Superior temporal gyrus (tissue), 1 donor: ENCODE data around the gene MYH11.
A peak's percentile ranks its signal among the peaks of the same experiment; 100 is the strongest.

ENCODE experiments used
- DNase-seq: peaks from one replicate; pipeline ENCODE4 v3.0.0-alpha.2; 2016; ENCODE audit errors: extremely low spot score

MYH11 gene

DNA sequence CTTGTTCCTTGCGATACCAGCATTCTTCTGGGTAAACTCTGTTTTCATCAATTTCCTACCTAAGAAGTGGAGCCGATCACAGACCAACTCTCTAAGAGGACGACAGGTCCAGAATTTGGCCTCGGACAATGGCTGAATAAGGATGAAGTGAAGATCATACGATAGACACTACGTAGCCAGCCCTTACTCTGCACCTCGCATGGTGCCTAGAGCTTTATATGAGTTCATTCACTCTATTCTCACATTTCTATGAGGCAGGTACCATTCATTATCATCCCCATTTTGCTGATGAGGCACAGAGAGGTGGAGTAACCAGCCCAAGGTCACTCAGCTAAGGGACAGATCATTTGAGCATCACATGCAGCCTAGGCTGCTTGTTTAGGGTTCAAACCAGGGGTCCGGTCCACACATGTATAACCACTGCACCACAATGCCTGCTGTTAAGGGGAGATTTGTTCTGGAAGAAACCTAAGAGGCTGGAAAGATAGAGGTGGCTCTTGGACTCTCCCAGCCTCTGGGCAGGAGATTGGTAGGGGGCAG, 78.6 kb downstream of the MYH11 start:
- DNase-seq = no peak

DNA sequence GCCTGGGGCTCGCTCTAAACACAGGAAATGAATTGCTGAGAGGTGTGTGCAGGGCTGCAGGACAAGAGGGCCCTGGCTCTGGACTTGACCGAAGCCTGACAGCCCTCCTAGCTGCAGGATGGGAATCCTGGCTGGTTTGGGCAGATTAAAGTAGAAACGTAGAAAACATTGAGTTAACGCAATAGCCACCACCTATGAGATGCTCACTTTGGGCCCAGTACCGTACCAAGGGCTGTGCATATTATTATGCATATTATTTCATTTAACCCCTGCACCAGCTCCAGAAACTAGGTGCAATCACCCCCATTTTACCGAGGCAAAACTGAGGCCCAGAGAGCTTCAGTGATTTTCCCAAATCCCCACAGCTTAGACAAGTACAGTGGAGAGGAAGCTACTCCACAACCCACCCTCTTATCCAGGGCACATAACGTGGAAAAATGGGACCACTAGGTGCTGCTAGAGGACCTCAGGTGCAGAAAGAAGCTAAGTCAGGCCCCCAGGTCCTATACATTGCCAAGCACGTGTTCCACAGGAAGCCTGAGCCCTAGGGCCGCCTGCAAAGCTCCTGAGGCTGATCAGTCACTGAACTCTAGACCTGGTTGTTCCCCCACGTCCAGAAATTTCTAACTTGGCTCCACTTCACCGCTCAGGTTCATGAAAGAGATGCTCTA, 79.2 kb downstream of the MYH11 start:
- DNase-seq = no peak

DNA sequence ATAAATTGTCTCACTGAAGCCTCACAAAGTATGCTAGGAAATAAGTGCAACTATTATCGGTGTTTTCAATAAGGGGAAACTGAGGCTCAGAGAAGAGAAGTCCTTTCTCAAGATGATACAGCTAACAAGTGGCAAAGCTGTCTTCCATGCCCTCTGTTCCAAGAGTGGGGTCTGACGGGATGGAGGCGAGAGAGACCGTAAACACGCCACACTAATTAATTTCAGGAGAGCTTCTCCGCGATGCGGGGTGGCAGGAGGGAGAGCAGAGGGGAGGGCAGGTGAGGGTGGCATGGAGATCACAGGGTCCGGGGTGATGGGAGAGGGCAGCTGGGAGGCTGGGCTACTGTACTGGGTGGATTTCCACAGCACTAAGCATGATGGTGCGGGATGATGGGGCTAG, 80.3 kb downstream of the MYH11 start:
- DNase-seq = no peak

DNA sequence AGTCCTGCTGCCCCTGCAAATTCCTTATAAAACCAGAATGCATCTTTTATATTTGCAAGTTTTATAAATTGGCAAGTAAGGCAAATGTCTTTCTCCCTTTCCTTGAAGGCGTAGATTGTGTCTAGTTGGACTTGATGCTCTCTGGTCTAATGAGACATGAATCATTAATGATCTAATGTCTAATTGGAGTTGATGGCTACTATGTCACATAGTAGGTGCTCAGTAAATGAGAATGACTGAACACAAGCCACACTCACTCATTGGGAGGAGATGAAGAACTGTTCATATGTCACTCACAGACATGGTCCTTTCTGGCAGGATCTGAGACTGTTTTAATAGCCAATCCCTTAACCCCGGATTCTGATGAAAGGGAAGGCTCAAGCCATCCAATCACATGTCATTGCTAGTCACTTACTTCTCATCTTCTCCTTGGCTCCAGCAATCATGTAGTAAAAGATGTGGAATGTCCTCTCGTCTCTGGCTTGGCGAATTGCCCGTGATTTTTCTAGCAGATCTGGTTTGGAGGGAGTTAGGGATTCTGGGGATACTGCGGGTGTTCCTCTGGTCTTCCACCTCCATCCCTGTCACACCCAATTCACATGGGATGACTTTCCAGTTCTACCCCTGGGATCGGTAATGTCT, 81.0 kb downstream of the MYH11 start:
- DNase-seq = no peak

DNA sequence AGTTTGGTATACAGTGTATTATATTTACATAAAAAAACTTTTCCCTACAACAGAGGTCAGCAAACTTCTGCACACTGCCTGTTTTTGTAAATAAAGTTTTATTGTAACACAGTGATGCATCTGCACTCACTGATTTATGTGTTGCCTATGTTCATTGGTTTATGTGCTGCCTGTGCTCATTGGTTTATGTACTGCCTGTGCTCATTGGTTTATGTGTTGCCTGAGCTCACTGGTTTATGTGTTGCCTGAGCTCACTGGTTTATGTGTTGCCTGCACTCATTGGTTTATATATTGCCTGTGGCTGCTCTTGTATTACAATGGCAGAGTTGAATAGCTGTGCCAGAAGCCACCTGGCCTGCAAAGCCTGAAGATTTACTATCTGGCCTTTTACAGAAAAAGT, 81.6 kb downstream of the MYH11 start:
- no peak for DNase-seq

DNA sequence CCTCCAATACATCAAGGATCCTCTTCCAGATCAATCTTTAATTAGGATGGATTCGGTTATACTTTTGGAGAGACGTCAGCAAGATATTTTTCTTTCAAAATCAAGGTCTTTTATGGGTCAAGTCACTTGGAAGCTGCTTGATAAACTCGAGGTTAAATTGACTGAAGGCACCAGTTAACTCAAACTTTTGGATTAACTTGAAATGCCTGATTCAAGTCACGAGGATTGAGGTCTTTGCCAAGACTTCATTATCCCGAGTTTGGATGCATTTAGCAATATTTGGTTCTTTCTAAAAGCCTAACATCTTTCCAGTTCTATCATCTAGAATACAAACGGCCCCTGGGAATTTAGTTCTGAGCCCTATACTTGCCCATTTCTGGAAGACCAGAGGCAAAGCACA, 82.9 kb downstream of the MYH11 start:
- no peak for DNase-seq

DNA sequence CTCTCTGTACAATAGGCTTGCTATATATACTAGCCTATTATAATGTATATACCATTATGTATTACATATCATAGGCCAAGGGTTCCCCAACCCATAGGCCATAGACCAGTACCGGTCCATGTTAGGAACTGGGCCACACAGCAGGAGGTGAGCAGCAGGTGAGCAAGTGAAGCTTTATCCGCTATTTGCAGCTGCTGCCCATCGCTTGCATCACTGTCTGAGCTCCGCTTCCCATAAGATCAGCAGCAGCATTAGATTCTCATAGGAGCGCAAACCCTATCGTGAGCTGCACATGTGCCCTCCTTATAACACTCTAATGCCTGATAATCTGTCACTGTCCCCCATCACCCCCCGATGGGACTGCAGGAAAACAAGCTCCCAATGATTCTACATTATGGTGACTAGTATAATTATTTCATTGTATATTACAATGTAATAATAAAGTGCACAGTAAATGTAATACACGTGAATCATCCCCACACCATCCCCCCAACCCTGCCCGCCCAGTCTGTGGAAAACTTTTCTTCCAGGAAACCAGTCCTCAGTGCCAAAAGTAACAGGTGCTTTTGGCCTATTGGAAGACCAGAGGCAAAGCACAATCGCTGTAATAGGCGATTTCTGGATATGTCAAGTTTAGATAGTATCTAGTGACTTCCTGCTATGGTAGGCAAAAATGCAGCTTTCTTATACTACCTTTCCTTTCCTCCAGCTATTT, 84.1 kb downstream of the MYH11 start:
- DNase-seq = no peak

DNA sequence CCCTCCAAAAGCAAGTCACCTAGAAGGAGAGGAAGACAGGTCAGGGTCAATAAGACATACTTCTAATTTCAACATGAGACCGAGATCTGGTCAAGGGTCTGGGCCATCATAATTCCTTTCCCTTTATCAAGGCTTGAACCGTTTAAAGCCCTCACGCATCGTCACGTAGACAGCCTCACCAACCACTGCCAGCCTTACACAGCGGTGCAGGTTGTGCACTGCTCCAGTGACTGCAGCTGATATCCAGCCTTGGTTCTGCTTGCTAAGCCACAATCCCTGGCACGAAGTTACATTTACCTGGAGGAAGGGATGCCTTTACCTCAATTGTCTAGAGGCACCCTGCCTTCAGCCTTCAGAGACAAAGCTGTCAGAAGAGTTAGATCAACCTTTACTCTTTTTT, 85.1 kb downstream of the MYH11 start:
- no peak for DNase-seq

DNA sequence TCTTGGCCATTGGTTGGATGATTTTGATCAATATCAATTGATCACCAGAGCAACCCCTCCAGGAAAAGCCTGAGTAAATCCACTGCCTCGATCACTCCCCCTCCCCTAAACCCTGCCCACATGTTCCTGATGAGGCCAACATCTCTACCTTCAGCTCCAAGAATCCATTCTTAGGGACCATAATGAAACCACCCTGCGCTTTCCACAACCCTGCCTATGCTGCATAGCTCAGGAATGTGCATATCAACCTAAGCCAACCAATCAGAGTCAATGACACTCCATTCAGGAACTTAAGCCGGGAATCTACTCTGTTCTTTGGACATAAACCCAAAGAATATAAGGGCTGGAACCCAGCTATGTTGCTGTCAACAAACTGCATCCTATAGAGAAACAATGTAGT, 86.3 kb downstream of the MYH11 start:
- DNase-seq = no peak

DNA sequence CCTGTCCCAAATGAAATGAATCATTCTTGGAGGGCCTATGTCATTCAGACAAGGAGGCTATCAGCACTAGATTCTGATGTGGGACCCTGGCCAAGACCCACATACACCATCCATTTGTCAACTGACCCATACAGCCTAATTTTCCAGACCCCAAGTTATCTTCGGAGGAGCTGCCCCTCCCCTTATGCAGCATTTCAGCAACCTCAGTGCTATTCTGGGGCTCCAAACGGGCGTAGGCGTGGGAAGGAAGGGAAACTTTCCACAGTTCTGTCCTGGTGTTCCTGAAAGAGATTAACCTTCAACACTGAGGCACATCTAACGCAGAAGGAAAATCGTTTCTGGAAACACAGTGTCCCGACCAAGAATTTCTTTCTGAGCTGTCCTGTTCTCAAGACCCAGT, 86.7 kb downstream of the MYH11 start:
- DNase-seq = no peak

DNA sequence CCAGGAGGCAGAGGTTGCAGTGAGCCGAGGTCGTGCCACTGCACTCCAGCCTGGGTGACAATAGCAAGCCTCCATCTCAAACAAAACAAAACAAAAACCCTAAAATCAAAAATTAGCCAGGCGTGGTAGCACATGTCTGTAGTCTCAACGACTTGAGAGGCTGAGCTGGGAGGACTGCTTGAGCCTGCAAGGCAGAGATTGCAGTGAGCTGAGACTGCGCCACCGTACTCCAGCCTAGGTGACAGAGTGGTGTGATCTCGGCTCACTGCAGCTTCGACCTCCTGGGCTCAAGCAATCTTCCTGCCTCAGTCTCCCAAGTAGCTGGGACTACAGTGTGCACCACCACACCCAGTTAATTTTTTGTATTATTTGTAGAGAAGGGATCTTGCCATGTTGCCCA, 87.6 kb downstream of the MYH11 start:
- DNase-seq = no peak

DNA sequence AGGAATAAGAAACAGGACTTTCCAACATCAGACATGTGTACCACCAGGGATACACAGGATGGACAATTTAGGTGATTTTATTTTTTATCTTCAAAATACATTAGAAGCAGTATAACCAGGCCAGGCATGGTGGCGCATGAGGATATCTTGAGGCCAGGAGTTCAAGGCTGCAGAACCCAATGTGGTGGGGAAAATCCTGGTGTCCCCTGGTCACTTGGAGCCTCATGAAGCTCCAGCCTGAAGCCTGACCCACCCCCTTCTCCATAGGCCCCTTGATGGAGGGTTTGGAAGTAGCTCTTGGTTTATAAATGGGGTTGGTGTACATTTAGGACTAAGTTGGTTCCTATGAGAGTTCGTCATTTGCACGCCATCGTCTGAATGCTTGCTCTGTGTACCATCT, 88.6 kb downstream of the MYH11 start:
- no peak for DNase-seq

DNA sequence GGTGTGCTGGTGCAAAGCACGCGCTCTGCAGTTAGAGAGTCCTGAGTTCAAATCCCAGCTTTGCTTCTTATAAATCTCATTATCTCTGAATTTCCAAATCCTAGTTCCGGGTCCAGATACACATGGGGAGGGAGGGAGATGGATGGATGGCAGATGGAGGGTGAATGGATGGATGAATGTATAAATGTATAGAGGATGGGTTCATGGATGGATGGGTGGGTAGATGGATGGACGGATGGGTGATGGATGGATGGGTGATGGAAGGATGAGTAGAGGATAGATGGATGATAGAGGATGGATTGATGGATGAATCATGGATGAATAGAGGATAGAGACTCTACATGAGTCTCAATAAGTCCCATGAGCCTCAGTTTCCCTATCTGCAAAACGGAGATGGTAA, 89.9 kb downstream of the MYH11 start:
- no peak for DNase-seq

DNA sequence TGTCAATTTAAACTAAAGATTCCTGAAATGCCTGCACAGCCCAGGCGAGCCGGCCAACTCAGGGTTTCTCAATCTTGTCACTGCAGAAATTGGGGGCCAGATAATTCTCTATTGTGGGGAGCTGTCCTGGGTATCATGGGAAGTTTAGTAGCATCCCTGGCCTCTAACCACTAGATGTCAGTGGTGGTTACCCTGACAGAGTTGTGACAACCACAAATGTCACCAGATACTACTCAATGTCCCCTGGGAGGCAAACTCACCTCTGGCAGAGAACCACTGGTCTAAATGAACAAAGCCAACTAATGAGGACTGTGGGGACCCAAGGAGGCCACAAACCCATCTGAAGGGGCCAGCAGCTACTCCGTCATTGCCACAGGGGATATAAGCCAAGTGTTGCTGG, 90.9 kb downstream of the MYH11 start:
- peak; percentile 74 for DNase-seq

DNA sequence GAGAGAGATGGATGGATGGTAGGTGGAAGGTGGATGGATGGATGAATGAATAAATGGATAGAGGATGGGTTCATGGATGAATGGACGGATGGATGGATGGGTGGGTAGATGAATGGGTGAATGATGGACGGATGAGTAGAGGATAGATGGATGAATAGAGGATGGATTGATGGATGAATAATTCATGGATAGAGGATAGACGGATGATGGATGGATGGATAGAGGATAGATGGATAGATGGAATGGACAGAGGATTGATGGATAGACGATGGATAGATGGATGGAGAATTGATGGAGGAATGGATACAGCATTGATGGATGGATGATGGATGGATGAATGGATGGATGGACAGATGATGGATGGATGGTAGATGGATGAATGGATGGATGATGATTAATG, 91.7 kb downstream of the MYH11 start:
- DNase-seq = no peak

DNA sequence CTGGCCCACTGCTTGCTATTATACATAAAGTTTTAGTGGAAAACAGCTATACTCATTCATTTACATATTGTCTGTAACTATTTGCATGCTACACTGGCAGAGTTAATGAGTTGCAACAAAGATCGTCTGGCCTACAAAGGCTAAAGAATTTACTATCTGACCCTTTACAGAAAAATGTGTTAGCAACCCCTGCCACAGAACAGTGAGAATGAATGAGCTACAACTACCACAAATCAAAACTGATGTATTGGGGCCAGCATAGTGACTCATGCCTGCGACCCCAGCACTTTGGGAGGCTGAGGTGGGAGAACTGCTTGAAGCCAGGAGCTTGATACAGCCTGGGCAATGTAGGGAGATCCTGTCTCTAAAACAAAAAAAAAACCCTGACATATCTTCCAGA, 92.7 kb downstream of the MYH11 start:
- no peak for DNase-seq

DNA sequence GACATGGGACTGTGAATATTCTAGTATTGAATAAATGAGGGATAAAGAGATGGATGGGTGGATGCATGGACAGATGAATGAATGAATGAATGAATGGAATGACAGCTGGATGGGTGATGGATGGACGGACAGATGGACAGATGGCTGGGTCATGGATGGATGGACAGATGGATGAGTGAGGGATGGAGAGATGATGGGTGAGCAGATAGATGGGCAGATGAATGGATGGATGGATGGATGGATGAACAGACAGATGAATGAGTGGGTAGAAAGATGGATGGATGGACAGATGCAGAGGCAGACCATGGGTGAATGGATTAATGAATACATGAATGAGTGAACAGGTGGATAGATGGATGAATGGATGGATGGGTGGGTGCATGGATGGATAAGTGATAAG, 96.7 kb downstream of the MYH11 start:
- DNase-seq = no peak

DNA sequence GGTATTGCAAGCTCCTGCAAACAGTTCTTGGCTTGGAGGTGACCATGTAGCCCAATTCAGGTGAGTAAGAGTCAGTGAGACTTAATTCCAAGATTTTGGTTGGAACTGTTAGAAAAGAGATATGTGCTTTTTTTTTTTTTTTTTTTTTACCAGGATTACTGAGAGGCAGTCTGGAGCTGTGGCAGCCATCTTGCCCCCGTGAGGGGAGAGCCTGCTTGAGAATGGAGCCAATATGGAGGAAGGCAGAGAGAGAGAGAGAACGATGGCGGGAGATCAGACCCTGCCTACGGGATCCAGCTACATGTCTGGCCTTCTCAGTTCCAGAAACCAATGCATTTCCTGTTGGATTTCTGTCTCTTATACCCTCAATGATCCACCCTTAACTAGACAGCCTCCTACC, 97.8 kb downstream of the MYH11 start:
- no peak for DNase-seq

DNA sequence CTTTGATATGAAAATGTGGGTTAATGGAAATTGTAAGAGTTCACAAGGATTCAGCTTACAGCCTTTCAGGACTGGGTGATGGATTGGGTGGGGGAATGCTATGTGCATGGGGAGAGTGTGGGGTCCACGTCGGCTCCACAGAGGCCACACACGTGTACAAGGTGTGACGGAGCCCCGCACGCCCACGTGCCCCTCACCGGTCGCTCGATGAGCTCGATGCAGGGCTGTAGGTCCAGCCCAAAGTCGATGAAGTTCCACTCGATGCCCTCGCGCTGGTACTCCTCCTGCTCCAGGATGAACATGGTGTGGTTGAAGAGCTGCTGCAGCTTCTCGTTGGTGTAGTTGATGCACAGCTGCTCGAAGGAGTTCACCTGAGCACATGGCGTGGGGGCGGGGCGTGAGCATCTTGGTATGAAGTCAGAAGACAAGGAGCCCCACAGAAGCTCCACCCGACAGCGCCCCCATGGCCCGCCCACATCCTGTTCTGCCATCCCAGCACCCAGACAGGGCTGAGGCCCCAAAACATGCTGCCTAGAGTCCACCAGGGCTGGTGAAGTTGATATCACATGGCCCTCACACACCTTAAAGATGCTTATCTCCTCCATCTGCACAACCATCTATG, 99.1 kb downstream of the MYH11 start:
- no peak for DNase-seq

DNA sequence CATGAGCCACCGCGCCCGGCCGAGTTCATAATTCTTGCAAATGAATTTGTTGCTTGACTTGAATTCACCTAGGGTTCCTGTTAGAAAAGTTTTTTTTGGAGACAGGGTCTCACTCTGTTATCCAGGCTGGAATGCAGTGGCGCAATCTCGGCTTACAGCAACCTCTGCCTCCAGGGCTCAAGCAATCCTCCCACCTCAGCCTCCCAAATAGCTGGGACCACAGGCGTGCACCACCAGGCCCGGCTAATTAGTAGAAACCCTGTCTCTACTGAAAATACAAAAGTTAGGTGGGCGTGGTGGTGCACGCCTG, 99.8 kb downstream of the MYH11 start:
- DNase-seq = no peak

DNA sequence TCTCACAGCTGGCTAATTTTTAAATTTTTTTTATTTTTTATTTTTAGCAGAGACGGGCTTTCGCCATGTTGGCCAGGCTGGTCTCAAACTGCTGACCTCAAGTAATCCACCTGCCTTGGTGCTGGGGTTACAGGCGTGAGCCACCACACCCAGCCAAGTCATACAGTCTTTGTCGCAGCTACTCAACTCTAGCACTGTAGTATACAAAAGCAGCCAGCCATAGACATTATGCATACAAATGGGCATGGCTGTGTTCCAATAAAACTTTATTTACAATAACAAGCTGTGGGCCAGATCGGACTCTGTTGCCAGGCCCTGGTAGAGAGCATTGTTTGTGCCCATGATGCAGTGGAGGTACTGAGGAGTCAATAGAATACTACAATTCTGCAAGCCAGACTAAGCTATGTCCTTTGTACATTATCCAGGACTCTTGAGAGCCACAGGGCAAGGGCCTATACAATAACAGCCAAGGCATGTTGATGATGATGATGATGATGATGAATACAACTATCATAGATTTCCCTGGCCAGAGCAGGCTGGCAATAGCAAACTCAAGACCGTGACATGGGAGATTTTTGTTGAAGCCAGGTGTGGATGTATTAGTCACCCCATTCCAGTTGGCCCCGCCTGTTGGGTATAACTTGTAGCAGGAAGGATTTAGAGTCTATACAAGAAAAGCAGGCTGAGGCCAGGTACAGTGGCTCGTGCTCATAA, 101.8 kb downstream of the MYH11 start:
- no peak for DNase-seq
